VCaP (cell line): ENCODE measurements around the gene LPP.
A peak's percentile ranks its signal among the peaks of the same experiment; 100 is the strongest.

Experiments used
- H3K27ac ChIP-seq: fragments of 450-650 bp; 2 replicates; pipeline ENCODE4 v1.5.1; 2017
- TF ChIP-seq, protein P1 (sequence below): fragments of 450-650 bp; conservative IDR thresholded peaks from 2 replicates; pipeline ENCODE4 v1.5.1; 2017; ENCODE audit warnings: mild to moderate bottlenecking, moderate library complexity

LPP gene

DNA sequence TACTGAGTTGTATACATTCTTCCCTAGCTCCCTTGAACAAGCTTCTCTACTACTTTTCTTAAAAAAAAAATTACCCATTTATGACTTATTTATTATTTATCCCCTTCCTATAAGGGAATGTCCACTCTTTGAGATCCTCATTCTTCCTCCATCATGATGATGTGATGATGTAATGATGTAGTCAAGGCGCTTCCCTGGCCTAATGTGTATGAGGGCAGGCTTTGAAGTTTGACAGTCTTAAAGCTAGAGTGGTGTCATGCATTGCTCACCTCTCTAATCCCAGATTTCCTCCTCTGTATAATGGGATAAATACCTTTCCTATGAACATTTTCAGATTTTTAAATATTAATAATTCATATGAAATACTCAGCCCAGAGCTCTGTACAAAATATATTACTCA, 531.8 kb downstream of the LPP start:
- TF ChIP-seq, protein P1, sequence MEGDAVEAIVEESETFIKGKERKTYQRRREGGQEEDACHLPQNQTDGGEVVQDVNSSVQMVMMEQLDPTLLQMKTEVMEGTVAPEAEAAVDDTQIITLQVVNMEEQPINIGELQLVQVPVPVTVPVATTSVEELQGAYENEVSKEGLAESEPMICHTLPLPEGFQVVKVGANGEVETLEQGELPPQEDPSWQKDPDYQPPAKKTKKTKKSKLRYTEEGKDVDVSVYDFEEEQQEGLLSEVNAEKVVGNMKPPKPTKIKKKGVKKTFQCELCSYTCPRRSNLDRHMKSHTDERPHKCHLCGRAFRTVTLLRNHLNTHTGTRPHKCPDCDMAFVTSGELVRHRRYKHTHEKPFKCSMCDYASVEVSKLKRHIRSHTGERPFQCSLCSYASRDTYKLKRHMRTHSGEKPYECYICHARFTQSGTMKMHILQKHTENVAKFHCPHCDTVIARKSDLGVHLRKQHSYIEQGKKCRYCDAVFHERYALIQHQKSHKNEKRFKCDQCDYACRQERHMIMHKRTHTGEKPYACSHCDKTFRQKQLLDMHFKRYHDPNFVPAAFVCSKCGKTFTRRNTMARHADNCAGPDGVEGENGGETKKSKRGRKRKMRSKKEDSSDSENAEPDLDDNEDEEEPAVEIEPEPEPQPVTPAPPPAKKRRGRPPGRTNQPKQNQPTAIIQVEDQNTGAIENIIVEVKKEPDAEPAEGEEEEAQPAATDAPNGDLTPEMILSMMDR = no peak
- H3K27ac ChIP-seq = no peak overlapping the region

DNA sequence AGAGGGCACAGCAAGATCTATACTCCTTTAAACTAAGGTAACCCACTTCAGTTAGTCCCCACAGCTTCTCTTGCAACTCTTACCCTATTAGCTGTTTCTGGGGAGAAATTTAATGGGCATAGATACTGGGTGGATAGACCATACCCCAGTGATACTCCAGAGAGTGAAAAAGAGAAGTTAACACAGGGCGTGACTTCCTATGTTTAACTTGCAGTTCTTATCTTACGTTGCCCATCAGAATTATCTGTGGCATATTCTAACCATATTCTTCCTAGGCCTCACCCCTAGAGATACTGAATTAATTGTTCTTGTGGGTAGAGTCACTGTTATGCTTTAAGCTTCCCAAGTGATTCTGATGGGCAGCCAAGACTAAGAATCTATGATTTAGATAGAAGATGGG, 532.4 kb downstream of the LPP start:
- TF ChIP-seq, protein P1 = no peak
- no peak overlapping the region for H3K27ac ChIP-seq

DNA sequence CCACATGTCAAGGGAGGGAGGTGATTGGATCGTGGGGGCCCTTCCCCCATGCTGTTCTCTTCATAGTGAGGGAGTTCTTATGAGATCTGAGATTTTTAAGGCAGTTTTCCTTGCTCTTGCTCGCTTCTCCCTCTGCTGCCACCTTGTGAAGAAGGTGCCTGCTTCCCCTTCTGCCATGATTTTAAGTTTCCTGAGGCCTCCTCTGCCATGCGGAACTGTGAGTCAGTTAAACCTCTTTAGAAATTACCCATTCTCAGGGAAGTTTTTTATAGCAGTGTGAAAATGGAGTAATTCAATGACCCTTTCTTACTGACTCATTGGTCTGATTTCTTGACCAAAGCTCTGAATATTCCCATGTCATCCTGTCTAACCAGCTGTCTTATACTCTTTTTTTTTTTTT, 533.4 kb downstream of the LPP start:
- TF ChIP-seq, protein P1 = 0 out of 2 replicates have a peak, but pooled peaks have one; percentile 25
- no peak overlapping the region for H3K27ac ChIP-seq

DNA sequence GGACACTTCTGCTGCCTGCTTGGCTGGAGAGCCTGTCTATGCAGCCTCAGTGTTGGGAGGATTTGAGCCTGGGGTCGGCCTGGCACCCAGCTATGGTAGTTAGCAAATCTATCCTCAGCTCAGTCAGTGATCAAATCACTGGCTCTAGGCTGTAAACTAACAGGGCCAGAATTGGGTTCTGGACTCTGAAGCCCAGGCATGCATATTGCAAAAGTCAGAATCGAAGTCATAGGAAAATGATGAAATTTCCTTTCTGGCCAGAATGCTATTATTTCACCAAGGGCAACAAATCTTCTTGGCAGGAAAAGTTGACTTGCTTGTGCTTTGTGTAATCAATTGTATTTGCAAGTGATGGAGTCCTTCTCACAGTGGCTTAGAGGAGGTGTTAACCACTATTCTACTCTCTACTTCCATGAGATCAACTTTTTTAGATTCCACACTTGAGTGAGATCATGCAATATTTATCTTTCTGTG, 535.2 kb downstream of the LPP start:
- no peak overlapping the region for H3K27ac ChIP-seq
- TF ChIP-seq, protein P1 = no peak

DNA sequence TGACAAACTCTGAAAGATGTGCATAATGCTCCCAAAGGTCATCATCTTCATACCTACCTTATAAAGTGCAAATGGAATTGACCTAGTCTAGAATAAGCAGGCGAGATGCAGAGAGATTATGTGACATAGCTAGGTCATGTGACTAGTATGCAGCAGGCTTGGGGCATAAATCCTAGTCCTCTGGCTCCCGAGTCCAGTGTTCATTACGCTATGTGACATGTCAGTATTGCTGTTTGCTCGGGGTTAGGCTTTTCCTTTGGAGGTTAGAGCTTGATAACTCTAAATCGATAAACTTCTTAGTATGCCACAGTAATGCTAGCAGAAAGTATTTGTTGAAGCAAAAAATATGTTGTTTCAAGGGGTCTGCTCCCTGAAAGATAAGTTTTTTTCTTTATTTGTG, 536.1 kb downstream of the LPP start:
- TF ChIP-seq, protein P1 = no peak
- H3K27ac ChIP-seq = no peak overlapping the region

DNA sequence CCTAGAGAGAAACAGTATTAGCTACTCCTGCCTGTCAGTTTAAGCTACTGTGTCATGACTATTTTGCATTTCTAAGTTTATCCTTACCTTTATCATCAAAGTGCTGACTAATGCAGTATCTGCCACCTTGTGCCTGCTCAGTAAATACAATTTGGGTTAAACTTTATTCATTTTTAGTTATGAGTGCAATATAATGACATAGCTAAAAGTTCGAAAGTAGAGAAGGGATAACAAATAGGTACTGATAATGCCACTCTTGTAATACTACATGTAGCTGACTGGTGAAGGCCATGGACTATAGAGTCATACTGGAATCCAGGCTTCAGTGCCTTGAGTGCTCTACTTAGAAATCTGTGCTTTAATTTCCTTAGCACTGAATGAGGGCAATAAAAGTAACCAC, 537.0 kb downstream of the LPP start:
- TF ChIP-seq, protein P1 = no peak

DNA sequence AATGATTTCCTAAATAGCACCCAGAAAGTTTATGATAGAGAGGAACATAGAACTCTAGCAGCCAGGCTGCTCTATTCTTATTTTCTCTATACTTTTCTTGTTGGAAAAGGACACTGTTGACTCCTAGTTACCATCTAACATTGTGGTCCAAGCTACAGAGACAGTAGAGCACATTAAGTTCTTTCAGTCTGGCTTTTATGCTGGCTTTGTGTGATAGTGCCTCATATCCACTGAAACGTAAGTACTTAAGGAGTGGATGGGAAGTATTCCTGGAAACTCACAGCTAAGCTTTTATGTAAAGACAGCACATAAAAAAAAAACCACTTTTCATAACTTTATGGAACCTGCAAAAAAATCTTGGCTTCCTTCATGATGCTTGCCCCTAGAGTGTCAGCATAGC, 537.7 kb downstream of the LPP start:
- TF ChIP-seq, protein P1 = no peak
- H3K27ac ChIP-seq = peak overlapping the region; percentile 20; the same call in 1 of the 2 replicates

More for the DNA sequence above, 537.0 kb downstream of the LPP start:
- no peak overlapping the region; the same call in 1 of the 2 replicates for H3K27ac ChIP-seq
